SJCRH30 (cell line): Measurements from ENCODE around the gene TENT4B. TPM values are rescaled to one million over a fixed set of nuclear protein-coding genes. Genes with fewer than 3 reads are reported as not detected.
A peak's percentile ranks its signal among the peaks of the same experiment; 100 is the strongest.
"Not testable (repeated sequence)": the region's sequence is repeated elsewhere in the genome, so short reads cannot be mapped to it uniquely, and the experiment has no call there.

Source experiments
- DNase-seq, 2 experiments: peaks; one replicate each; pipeline ENCODE4 v3.0.0-alpha.2; 2015 to 2020
- H3K27ac ChIP-seq: fragments of 250-450 bp; sonication (Bioruptor Pico); 2 replicates; pipeline ENCODE4 v1.5.1; 2020; ENCODE audit warnings: mild to moderate bottlenecking, moderate library complexity
- H3K27me3 ChIP-seq: fragments of 250-450 bp; sonication (Bioruptor Pico); 2 replicates; pipeline ENCODE4 v1.5.1; 2020; ENCODE audit warnings: mild to moderate bottlenecking, moderate library complexity
- H3K36me3 ChIP-seq: fragments of 250-450 bp; sonication (Bioruptor Pico); 2 replicates; pipeline ENCODE4 v1.5.1; 2020; ENCODE audit warnings: mild to moderate bottlenecking, moderate library complexity
- H3K4me1 ChIP-seq: fragments of 250-450 bp; sonication (Bioruptor Pico); 2 replicates; pipeline ENCODE4 v1.5.1; 2020; ENCODE audit warnings: mild to moderate bottlenecking, moderate library complexity
- H3K4me3 ChIP-seq: fragments of 250-450 bp; sonication (Bioruptor Pico); 2 replicates; pipeline ENCODE4 v1.5.1; 2020; ENCODE audit warnings: mild to moderate bottlenecking, moderate library complexity
- H3K9me3 ChIP-seq: fragments of 250-450 bp; sonication (Bioruptor Pico); replicated peaks from 2 replicates; pipeline ENCODE4 v1.5.1; 2020; ENCODE audit warnings: mild to moderate bottlenecking, moderate library complexity
- total RNA-seq: library from RNA; depleted of rRNA; stranded (reverse); fragments of >200 nt; shearing (Covaris generic); gene quantifications from 2 replicates; pipeline ENCODE4 v1.2.3, GENCODE V29; 2014; rRNA removed

The TENT4B gene
- 9.6 and 12.4 TPM in 2 replicates for total RNA-seq

DNA sequence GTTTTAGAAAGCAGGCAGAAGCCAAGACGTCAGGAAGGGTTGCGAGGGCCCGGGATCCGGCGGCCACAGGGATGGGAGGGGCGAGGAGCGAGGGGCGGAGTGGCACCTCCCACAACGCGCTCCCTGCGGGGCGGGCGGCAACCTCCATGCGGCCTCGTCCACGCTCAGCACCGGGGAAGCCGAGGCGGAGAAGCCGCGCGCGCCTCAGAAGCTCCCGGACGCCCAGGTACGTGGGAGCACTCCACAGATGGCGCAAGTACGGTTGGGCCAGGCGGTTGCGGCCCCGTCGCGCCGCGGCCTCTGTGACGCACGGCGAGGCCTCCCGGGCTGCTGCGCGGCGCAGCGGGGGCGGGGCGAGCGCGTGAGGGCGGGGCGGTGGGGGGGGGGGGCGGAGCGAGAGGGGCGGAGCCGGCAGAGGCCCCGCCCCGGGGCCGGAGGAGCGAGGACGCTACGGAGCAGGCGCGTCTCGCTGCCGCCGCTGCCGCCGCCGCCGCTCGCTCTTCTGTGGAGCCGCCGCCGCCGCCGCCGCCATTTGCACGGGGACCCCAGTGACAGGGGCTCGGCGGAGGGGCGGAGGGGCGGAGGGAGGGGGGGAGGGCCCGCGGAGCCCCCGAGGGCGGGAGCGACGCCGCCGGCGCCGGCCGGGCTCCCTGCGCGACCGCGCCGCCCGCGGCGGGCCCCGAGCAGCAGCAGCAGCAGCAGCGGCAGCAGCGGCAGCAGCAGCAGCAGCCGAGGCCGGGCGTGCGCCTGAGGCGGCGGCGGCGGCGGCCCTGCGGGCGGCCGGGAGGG, at the start of gene TENT4B:
Gene TENT4B (plus strand): TSS at position 500 of the 789 bp plus-strand sequence. CDS start 316 bp downstream, outside the sequence.
- no peaks in the 10 kb centered on the region for H3K36me3 ChIP-seq
- H3K27ac ChIP-seq, result peak within 1 kb of the TSS; percentile 91
- peak; percentile 80 to 84 for DNase-seq
- peak within 1 kb of the TSS; percentile 98 for H3K4me3 ChIP-seq
- H3K4me1 ChIP-seq, result peaks cover 16% of the 10 kb centered on the region
- no peaks in the 10 kb centered on the region for H3K9me3 ChIP-seq
- no peaks in the 10 kb centered on the region for H3K27me3 ChIP-seq

DNA sequence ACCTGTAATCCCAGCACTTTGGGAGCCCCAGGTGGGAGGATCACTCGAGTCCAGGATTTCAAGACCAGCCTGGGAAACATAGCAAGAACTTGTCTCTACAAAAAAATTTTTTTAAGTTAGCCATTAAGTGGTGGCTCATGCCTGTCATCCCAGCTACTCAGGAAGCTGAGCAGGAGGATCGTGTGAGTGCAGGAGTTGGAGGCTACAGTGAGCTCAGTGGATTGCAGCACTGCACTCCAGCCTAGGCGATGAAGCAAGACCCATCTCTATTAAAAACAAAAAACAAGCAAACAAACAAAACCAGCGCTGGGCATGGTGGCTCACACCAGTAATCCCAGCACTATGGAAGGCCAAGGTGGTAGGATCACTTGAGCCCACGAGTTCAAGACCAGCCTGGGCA, 49.3 kb upstream of the TENT4B start:
- Histone ChIP-seq H3K27me3 (no peaks in the 10 kb centered on the region), H3K4me3 (no peak overlapping the region), H3K27ac (no peak overlapping the region), H3K4me1 (no peaks in the 10 kb centered on the region), H3K9me3 (no peaks in the 10 kb centered on the region), H3K36me3 (peaks cover 32% of the 10 kb centered on the region)
- DNase-seq, result no peak

DNA sequence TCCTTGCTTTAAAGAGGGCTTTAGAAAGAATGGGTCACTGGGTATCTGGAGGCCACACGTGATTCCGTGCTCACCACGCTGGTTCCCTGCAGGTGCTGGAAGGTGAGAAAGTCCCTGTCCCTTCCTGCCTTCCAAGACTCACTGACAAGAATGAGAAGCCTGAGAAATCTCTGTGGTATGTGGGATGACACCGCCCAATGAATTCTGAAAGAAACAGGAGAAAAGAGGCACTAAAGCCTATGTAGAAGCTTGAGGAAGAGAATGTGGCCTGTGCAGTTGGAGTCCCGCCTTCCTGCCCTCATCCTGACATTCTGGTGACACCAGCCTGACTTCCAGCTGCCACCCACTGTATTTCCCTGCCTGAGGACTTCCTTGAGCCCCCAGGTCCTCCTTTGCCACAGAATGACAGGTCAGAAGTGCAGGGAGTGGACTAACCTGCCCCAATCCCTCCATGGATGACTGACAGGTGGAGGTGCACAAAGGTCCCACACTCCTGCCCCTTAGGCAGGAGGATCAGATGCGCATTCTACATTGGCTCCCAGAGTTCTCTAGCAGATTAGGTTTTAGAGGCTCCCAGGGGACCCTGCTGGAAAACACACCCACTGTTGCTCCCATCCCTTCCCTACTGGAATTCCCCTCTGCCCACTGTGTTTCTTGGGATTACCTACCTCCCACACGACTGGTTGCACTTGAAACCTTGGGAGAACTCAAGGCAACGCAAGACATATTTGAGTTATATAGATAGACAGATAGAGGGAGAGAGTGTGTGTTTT, 38.6 kb upstream of the TENT4B start:
- no peaks in the 10 kb centered on the region for H3K4me1 ChIP-seq
- peak in 1 of 2 experiments; percentile 5 for DNase-seq
- no peak overlapping the region for H3K27ac ChIP-seq
- no peaks in the 10 kb centered on the region for H3K27me3 ChIP-seq
- no peaks in the 10 kb centered on the region for H3K36me3 ChIP-seq
- H3K9me3 ChIP-seq, result no peaks in the 10 kb centered on the region
- H3K4me3 ChIP-seq, result no peak overlapping the region

DNA sequence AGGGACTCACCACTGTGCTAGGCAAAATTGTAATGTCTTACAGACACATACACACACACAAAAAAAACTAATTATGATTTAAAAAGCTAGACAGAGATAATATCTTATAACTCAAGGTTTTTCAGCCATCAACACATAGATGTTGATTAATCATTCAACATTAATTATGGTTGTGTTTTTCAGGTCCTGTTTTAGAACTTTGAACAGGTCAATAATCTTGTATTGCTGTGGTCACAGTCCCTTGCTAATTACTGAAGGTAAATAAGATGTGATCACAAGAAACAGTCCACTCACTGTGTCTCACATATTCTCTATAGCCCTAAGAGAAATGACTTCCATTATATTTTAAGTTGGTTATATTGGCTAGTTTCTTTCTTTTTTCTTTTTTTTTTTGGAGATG, 32.4 kb upstream of the TENT4B start:
- Histone ChIP-seq H3K36me3 (no peaks in the 10 kb centered on the region), H3K27ac (no peak overlapping the region), H3K4me3 (no peak overlapping the region), H3K27me3 (no peaks in the 10 kb centered on the region), H3K4me1 (no peaks in the 10 kb centered on the region), H3K9me3 (no peaks in the 10 kb centered on the region)
- no peak for DNase-seq

DNA sequence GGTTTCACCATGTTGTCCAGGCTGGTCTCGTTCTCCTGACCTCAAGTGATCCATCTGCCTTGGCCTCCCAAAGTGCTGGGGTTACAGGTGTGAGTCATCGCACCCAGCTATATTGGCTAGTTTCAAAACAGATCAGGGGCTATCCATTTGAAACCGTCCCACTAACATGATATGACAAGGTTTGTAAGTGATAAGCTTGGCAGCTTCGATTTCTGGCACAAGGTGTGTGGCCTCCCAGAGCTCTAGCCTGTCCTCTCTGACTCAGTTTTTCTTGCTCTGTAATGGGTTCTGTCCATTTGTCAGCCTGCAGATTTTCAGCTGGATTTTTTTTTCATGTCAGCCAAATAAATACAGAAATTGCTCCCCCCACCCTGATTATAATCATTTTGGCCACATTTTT, 31.8 kb upstream of the TENT4B start:
- Histone ChIP-seq H3K9me3 (no peaks in the 10 kb centered on the region), H3K27ac (no peak overlapping the region), H3K36me3 (no peaks in the 10 kb centered on the region), H3K4me1 (no peaks in the 10 kb centered on the region), H3K27me3 (no peaks in the 10 kb centered on the region), H3K4me3 (no peak overlapping the region)
- no peak for DNase-seq

DNA sequence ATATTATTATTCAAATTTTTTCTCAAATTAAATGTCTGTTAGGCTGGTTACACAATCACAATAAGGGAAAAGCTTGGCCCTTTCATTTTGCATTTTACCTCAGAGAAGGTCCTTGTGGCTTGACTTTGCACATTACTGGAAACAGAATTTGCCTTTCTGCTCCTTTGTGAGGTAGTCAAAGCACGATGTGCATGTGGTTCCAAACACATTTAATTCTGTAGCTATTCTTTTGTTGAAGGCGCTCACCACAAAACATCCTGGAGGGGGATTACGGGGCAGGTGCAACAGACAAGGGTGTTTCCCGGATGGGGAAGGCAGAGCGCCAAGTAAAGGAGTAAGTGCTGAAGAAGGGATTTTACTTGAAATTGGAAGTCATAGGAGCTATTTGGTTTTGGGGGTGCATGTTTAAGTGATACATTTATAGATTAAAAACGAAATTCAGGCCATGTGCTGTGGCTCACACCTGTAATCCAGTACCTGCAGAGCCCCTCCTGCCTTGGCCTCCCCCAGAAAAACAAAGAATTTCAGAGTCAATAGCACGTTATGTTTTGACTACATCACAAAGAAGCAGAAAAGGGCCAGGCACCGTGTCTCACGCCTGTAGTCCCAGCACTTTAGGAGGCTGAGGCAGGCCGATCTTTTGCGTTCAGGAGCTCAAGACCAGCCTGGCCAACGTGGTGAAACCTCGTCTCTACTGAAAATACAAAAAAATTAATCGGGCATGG, 31.2 kb upstream of the TENT4B start:
- Histone ChIP-seq H3K4me1 (no peaks in the 10 kb centered on the region), H3K36me3 (no peaks in the 10 kb centered on the region), H3K9me3 (no peaks in the 10 kb centered on the region), H3K27me3 (no peaks in the 10 kb centered on the region), H3K4me3 (no peak overlapping the region), H3K27ac (no peak overlapping the region)
- DNase-seq, result peak in 1 of 2 experiments; percentile 16

DNA sequence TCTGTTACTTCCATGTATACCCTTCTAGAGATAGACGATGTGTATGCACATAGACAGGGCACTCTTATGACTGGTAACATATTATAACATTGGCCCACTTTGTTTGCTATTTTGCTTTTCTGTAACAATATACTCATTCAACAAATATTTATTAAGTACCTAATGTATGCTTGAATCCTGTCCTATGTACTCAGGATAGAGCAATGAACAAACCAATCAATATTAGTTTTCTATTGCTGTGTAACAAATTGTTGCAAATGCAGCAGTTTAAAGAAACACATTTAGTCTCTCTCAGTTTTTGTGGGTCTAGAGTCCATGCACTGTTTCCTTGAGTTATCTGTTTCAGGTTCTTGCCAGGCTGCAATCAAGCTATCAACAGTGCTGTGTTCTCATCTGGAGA, 29.7 kb upstream of the TENT4B start:
- Histone ChIP-seq H3K36me3 (no peaks in the 10 kb centered on the region), H3K9me3 (no peaks in the 10 kb centered on the region), H3K27me3 (no peaks in the 10 kb centered on the region), H3K27ac (no peak overlapping the region), H3K4me1 (no peaks in the 10 kb centered on the region), H3K4me3 (no peak overlapping the region)
- DNase-seq, result no peak

DNA sequence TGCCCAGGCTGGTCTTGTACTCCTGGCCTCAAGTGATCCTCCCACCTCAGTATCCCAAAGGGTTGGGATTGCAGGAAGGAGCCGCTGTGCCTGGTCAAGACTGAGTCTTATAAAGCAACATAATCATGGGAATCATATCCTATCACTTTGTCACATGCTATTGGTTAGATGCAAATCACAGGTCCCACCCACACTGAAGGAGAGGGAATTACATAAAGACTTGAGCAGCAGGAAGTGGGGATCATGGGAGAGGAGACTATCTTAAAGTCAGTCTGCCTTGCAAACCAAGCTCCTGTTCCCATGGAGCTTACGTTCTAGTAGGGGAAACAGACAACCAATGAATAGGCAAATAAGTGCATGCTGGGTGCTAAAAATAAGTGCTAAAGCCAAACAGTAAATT, 28.3 kb upstream of the TENT4B start:
- Histone ChIP-seq H3K9me3 (no peaks in the 10 kb centered on the region), H3K4me1 (no peaks in the 10 kb centered on the region), H3K4me3 (no peak overlapping the region), H3K27ac (no peak overlapping the region), H3K27me3 (no peaks in the 10 kb centered on the region), H3K36me3 (no peaks in the 10 kb centered on the region)
- DNase-seq, result no peak

DNA sequence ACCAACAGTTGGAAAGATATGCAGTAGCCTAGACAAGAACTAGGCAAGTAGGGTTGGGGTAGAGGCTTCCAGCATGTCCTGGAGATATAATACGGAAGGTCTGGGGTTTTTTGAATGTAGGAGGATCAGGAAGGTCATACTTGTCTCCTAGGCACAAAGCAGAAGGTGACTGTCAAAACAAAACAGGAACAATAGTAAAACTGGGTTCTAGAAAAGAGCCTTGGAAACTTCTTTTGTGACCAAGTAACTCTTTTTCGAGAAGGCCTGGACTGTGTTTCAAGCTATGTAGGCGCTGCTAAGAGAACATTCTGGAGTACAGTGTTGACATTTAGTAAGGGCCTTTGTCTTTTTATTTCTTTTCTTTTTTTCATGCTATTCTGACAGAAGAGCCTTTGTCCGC, 26.9 kb upstream of the TENT4B start:
- no peak overlapping the region for H3K4me3 ChIP-seq
- no peak for DNase-seq
- no peaks in the 10 kb centered on the region for H3K27me3 ChIP-seq

DNA sequence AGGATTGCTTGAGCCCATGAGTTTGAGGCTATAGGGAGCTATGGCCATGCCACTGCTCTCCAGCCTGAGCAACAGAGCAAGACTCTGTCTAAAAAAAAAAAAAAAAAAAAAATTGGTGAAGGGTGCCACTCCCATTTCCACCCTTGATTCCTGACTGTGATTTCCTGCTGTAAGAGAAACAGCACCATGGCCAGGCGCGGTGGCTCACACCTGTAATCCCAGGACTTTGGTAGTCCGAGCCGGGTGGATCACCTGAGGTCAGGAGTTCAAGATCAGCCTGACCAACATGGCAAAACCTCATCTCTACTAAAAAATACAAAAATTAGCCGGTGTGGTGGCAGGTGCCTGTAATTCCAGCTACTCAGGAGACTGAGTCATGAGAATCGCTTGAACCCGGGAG, 20.5 kb upstream of the TENT4B start:
- not testable (repeated sequence) for DNase-seq

More for the DNA sequence above, 26.9 kb upstream of the TENT4B start:
- no peaks in the 10 kb centered on the region for H3K4me1 ChIP-seq
- H3K9me3 ChIP-seq, result no peaks in the 10 kb centered on the region
- no peaks in the 10 kb centered on the region for H3K36me3 ChIP-seq
- H3K27ac ChIP-seq, result no peak overlapping the region

DNA sequence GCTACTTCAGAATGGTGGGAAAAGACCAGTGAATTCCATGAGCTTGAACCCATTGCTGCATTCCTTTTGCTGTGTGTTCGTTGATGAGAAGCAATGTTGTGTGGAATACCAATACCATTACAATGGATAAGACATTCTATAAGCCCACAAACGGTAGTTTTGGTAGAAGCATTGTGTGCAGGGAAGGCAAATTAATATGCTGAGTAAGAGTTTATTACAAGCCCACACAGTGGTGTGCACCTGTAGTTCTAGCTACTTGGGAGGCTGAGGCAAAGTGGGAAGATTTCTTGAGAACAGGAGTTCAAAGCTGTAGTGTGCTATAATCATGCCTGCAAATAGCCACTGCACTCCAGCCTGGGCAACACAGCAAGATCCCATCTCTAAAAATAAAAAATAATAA, 19.9 kb upstream of the TENT4B start:
- DNase-seq, result no peak
- H3K9me3 ChIP-seq, result no peaks in the 10 kb centered on the region
- H3K27ac ChIP-seq, result no peak overlapping the region
- H3K36me3 ChIP-seq, result no peaks in the 10 kb centered on the region
- H3K4me1 ChIP-seq, result no peaks in the 10 kb centered on the region
- H3K4me3 ChIP-seq, result no peak overlapping the region
- H3K27me3 ChIP-seq, result no peaks in the 10 kb centered on the region

More for the DNA sequence above, 20.5 kb upstream of the TENT4B start:
- not testable (repeated sequence) for H3K4me3 ChIP-seq, H3K4me1 ChIP-seq, H3K27me3 ChIP-seq, H3K36me3 ChIP-seq, H3K9me3 ChIP-seq, H3K27ac ChIP-seq

DNA sequence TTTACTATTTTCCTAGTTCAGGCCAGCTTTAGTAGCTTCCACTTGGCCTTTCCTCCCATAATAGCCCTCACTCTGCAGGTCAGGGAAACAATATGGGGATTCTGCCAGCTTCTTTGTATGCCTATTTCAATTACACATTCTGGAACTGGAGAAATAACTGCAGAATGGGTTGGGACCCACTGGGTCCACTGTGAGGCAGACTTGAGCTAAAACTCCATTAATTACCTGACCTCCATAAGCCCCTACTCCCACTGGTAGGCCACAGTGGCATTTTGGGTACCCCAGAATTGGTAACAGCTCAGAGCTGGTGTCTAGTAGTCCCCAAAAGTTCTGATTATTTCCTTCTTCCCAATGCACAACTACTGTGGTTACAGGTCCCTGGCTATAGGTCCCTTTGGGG, 16.7 kb upstream of the TENT4B start:
- DNase-seq, result no peak
- Histone ChIP-seq H3K4me3 (no peak overlapping the region), H3K27ac (no peak overlapping the region), H3K9me3 (no peaks in the 10 kb centered on the region), H3K27me3 (no peaks in the 10 kb centered on the region), H3K4me1 (no peaks in the 10 kb centered on the region), H3K36me3 (no peaks in the 10 kb centered on the region)

DNA sequence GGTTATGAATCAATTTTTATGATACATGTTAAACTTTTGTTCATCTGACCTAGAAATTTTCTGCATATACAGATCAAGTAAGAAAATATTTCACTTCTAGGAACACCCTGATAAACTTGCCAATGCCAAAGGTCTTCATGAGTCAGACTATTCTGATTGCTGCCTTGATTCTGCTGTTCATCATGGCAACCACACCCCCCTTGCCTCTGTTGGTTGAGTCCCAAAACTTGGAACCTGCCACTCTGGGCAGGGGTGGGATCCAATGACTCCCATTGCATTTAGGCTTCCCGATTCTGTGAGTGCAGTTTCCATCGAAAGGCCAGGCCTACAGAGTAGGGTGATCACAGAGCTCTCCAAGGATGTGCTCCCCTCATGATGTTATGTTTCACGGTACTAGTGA, 15.8 kb upstream of the TENT4B start:
- Histone ChIP-seq H3K4me3 (no peak overlapping the region), H3K36me3 (no peaks in the 10 kb centered on the region)
- DNase-seq, result no peak

DNA sequence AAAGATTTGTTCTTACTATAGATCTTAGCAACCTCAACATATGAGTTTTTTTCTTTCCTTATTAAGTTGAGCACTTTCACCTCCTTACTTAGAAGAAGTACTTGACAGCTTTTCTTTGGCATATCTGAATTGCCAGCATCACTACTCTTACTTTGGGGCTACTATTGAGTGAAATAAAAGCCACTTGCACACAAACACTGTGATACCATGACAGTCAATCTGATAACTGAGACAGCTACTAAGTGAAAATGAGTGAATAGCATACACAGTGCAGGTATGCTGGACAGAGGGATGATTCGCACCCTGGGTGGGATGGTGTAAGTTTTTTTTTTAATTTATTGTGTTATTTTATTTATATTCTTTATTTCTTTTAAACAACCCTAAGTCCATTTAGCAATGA, 13.5 kb upstream of the TENT4B start:
- Histone ChIP-seq H3K27ac (no peak overlapping the region), H3K4me1 (no peaks in the 10 kb centered on the region), H3K36me3 (no peaks in the 10 kb centered on the region), H3K4me3 (no peak overlapping the region), H3K27me3 (no peaks in the 10 kb centered on the region), H3K9me3 (no peaks in the 10 kb centered on the region)
- DNase-seq, result no peak

More for the DNA sequence above, 15.8 kb upstream of the TENT4B start:
- Histone ChIP-seq H3K4me1 (no peaks in the 10 kb centered on the region), H3K27me3 (no peaks in the 10 kb centered on the region), H3K9me3 (no peaks in the 10 kb centered on the region), H3K27ac (no peak overlapping the region)

DNA sequence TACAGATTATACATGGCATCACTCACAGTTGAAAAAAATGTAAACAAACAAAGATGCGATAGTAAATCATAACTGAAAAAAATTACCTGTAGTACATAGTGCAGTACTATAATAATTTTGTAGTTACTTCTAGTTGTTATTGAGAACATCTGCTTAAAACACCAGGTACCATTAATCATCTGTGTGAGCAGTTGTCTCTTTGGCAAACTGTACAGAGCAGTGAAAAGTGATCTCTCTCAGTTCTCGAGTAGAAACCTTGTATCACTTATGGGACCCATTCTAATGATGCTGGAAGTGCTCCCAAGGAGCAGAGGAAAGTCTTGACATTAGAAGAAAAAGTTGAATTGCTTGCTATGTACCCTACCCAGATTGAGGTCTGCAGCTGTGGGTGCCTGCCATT, 8.9 kb upstream of the TENT4B start:
- no peaks in the 10 kb centered on the region for H3K9me3 ChIP-seq
- no peak overlapping the region for H3K4me3 ChIP-seq
- peak in 1 of 2 experiments; percentile 29 for DNase-seq
- no peak overlapping the region for H3K27ac ChIP-seq
- peaks cover 8% of the 10 kb centered on the region for H3K4me1 ChIP-seq
- no peaks in the 10 kb centered on the region for H3K36me3 ChIP-seq
- no peaks in the 10 kb centered on the region for H3K27me3 ChIP-seq
